A549 (cell line): Measurements from ENCODE around the gene ACKR4. TPM values are rescaled to one million over a fixed set of nuclear protein-coding genes. Genes with fewer than 3 reads are reported as not detected.

Experiments
- ATAC-seq, 2 experiments: fragments of 200-7000 bp in 1 of 2; fragments of >200 bp in 1 of 2; cut with Nextera tagmentation in 1 of 2; cut with Tn5 transposase in 1 of 2; 3 replicates each; pipeline versions ENCODE4 v1.8.0 to v1.9.1; 2018 to 2020; ENCODE audit warnings: mild to moderate bottlenecking in 1 of 2, moderate library complexity in 1 of 2
- CTCF ChIA-PET: fragments of 300-600 bp; sonication (Branson Sonifier 250); formaldehyde crosslinking; extraction: SDS; loops from one replicate; lab custom pipeline; 2021; ENCODE audit warnings: antibody characterized with exemption, inconsistent platforms; lab: Yijun Ruan, JAX
- POLR2A ChIA-PET: fragments of 350-600 bp; formaldehyde crosslinking; extraction: SDS; loops from one replicate; lab custom pipeline; 2021; ENCODE audit warnings: antibody characterized with exemption, inconsistent platforms; lab: Yijun Ruan, JAX
- DNase-seq, 2 experiments: peaks; one replicate each; pipeline versions ENCODE4 v3.0.0 to v3.0.0-alpha.2; 2011 to 2016; ENCODE audit warnings: low read depth in 1 of 2, low spot score in 1 of 2
- FAIRE-seq: peaks from 2 replicates; lab custom pipeline; 2011; peaks lifted over from hg19 to GRCh38; lab: Jason Lieb, UNC
- H3K27ac ChIP-seq, 2 experiments: fragments of >200 bp; sonication (Bioruptor Twin); formaldehyde crosslinking; 3 replicates each; pipeline ENCODE4 v1.5.1; 2016 to 2017
- H3K4me1 ChIP-seq: fragments of >200 bp; sonication (Bioruptor Twin); formaldehyde crosslinking; 3 replicates; pipeline ENCODE4 v1.6.1; 2016
- H3K4me2 ChIP-seq: fragments of >200 bp; sonication (Bioruptor Twin); formaldehyde crosslinking; 3 replicates; pipeline ENCODE4 v1.6.1; 2016
- H3K4me3 ChIP-seq: fragments of >200 bp; sonication (Bioruptor Twin); formaldehyde crosslinking; 3 replicates; pipeline ENCODE4 v1.5.1; 2016
- H3K9me3 ChIP-seq: fragments of >200 bp; sonication (Bioruptor Twin); formaldehyde crosslinking; 3 replicates; pipeline ENCODE4 v1.6.1; 2016
- BHLHE40 ChIP-seq: IDR thresholded peaks from 2 replicates; pipeline ENCODE4 v1.6.1; 2012; ENCODE audit warnings: low read depth, low read length, inconsistent platforms
- CBX2 ChIP-seq: fragments of 200-600 bp; sonication (generic); IDR thresholded peaks from 2 replicates; pipeline ENCODE4 v1.6.1; 2016; ENCODE audit warnings: low read depth, mild to moderate bottlenecking, borderline replicate concordance
- EHMT2 ChIP-seq: fragments of 200-600 bp; sonication (generic); IDR thresholded peaks from 2 replicates; pipeline ENCODE4 v1.6.1; 2016; ENCODE audit warnings: antibody characterized with exemption, low read depth, mild to moderate bottlenecking, moderate library complexity
- HOXB13 ChIP-seq: fragments of 250-450 bp; sonication (Bioruptor Pico); IDR thresholded peaks from 2 replicates; pipeline ENCODE4 v1.5.0; 2020; ENCODE audit warnings: low read depth, mild to moderate bottlenecking, moderate library complexity
- JUN ChIP-seq, 2 experiments: fragments of >200 bp; sonication (Bioruptor Twin); formaldehyde crosslinking; IDR thresholded peaks; 2 replicates in 1 of 2; 3 replicates in 1 of 2; pipeline ENCODE4 v1.6.1; 2016 to 2017
- KDM1A ChIP-seq: fragments of 200-600 bp; sonication (generic); IDR thresholded peaks from 2 replicates; pipeline ENCODE4 v1.6.1; 2016; ENCODE audit warnings: low read depth, mild to moderate bottlenecking
- MYC ChIP-seq: IDR thresholded peaks from 2 replicates; pipeline ENCODE4 v1.6.1; 2012; ENCODE audit warnings: mild to moderate bottlenecking, inconsistent platforms, low read length, improper control_type of control experiment, borderline replicate concordance
- PHF8 ChIP-seq: fragments of 200-600 bp; sonication (generic); IDR thresholded peaks from 2 replicates; pipeline ENCODE4 v1.6.1; 2016; ENCODE audit warnings: low read depth, mild to moderate bottlenecking, antibody characterized with exemption, moderate library complexity, borderline replicate concordance
- RAD21 ChIP-seq, 2 experiments: fragments of >200 bp in 1 of 2; sonication (Bioruptor Twin) in 1 of 2; formaldehyde crosslinking in 1 of 2; IDR thresholded peaks in 1 of 2; conservative IDR thresholded peaks in 1 of 2; 2 replicates in 1 of 2; 3 replicates in 1 of 2; pipeline ENCODE4 v1.6.1; 2012 to 2018; ENCODE audit warnings: inconsistent platforms in 1 of 2
- RFX5 ChIP-seq: fragments of 450-650 bp; IDR thresholded peaks from 2 replicates; pipeline ENCODE4 v1.7.1; 2014; ENCODE audit warnings: antibody characterized with exemption, mild to moderate bottlenecking, moderate library complexity
- RNF2 ChIP-seq: fragments of 200-600 bp; sonication (generic); IDR thresholded peaks from 2 replicates; pipeline ENCODE4 v1.6.1; 2016; ENCODE audit warnings: low read depth, mild to moderate bottlenecking, antibody characterized with exemption, moderate library complexity, borderline replicate concordance
- SMC3 ChIP-seq: fragments of >200 bp; sonication (Bioruptor Twin); formaldehyde crosslinking; IDR thresholded peaks from 3 replicates; pipeline ENCODE4 v1.6.1; 2018; ENCODE audit warnings: inconsistent platforms
- ZNF302 ChIP-seq: fragments of 250-450 bp; sonication (Bioruptor Pico); IDR thresholded peaks from 2 replicates; pipeline ENCODE4 v1.9.0; 2021; ENCODE audit warnings: inconsistent platforms, mild to moderate bottlenecking, moderate library complexity
- WGBS: methylation state at CpG from one replicate; pipeline ENCODE4 v1.1.6; 2017; ENCODE audit errors: missing lambda C conversion rate; 5-methylcytosine and 5-hydroxymethylcytosine counted together
- polyA plus RNA-seq, 4 experiments: library from polyadenylated mRNA; depleted of rRNA in 3 of 4; stranded (reverse); fragments of >200 nt; fragmentation: RNase III in 1 of 4; extraction: RNeasy Plus Mini Kit Qiagen cat#74134 plus additional on column Dnase treatment in 1 of 4; gene quantifications; 2 replicates in 3 of 4; 3 replicates in 1 of 4; pipeline ENCODE4 v1.2.3, GENCODE V29; 2011 to 2017
- TF ChIP-seq, protein P1 (sequence below): fragments of >200 bp; sonication (Bioruptor Twin); formaldehyde crosslinking; IDR thresholded peaks from 2 replicates; pipeline ENCODE4 v1.6.1; 2016
- TF ChIP-seq, protein P2 (sequence below): fragments of 200-600 bp; sonication (generic); IDR thresholded peaks from 2 replicates; pipeline ENCODE4 v1.6.1; 2016; ENCODE audit warnings: antibody characterized with exemption, mild to moderate bottlenecking, moderate library complexity

Gene ACKR4
- polyA plus RNA-seq, 2 of the 4 experiments (the other 2 are of a cell fraction), result 0.04 to 0.08 TPM

DNA sequence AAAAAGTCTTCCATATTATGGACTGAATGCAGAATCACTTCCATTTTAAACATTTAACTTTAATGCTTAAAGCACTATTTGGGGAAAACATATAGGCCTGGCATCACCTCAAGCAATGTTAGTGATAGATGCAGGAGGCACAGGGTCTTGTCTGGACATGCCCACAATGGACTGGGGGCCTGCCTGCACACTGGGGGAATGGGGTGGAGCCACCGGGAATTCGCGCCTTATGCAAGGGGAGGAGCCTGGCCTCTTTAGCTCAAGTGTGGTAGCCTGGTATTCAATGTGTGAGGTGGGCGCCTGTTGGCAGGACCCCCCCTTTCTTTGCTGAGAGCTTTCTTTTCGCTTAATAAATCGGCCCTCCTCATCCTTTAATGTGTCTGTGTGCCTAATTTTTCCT lies 29.9 kb downstream of the ACKR4 start (continued):
- no peak for TF ChIP-seq EHMT2
- TF ChIP-seq MYC, result no peak
- no peak for TF ChIP-seq PHF8
- no peak for TF ChIP-seq RAD21 (conservative IDR thresholded peaks at IDR 0.05 in 1 of 2, IDR thresholded peaks at IDR 0.05 in 1 of 2)
- TF ChIP-seq CBX2, result no peak
- no peak for TF ChIP-seq RNF2

DNA sequence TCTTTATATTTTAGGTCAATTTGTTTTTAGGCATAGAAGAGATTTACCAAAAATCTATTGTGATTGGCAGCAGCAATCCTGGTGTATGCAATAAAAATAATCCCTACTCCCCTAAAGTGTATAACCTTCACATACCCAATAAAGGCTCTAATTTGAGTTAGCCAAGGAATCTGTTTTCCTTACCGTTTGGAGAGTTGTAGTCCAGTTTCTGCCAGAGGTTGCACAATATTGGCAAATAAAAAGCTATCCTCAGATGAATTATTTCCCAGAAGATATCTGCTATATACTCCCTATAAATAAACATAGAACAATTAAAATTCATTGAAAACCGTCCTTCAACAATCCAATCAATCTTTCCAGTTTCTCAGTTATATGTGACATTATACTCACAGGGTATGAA lies 31.1 kb downstream of the ACKR4 start:
- H3K4me2 ChIP-seq, result no peak overlapping the region
- H3K4me3 ChIP-seq, result no peak overlapping the region
- 76% methylated on average over 2 of the region's 2 CpGs for WGBS
- no peak for TF ChIP-seq CBX2
- no peak for TF ChIP-seq RFX5
- no peak for TF ChIP-seq ZNF302 (CRISPR knock-in tag)
- H3K27ac ChIP-seq, result no peak overlapping the region
- FAIRE-seq, result no peak
- no peak for DNase-seq
- H3K4me1 ChIP-seq, result peaks cover 4% of the 10 kb centered on the region; the same call in 1 of the 3 replicates
- no peak for ATAC-seq
- no peaks in the 10 kb centered on the region for H3K9me3 ChIP-seq
- ChIA-PET CTCF (no interaction called here), POLR2A (no interaction called here)

DNA sequence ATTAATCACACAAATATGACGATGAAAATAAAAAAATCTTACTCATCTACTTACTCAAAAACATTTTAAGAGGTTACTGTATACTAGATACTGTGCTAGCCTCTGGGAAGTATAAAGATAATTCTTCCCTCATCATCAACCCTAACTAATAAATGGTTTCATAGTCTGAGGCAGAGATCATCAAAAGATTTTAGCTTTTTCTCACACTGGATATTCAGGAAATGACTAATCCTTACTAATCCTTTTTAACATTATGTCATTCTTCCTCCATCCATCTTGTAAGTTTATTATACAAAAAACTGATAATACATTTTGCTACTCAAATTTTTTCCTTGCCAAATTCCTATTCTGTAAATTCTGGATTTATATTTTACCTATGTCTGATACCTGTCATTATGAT lies 32.9 kb downstream of the ACKR4 start:
- DNase-seq (no peak), FAIRE-seq (no peak), ATAC-seq (no peak)
- no peak overlapping the region for H3K4me3 ChIP-seq
- no peak overlapping the region for H3K27ac ChIP-seq
- 75% methylated on average over 1 of the region's 1 CpG for WGBS
- H3K4me1 ChIP-seq, result peaks cover 4% of the 10 kb centered on the region; the same call in 1 of the 3 replicates
- TF ChIP-seq, protein P1, sequence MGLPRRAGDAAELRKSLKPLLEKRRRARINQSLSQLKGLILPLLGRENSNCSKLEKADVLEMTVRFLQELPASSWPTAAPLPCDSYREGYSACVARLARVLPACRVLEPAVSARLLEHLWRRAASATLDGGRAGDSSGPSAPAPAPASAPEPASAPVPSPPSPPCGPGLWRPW, result no peak
- ChIA-PET CTCF (no interaction called here), POLR2A (no interaction called here)
- H3K4me2 ChIP-seq, result no peak overlapping the region; the same call in 2 of the 3 replicates
- H3K9me3 ChIP-seq, result no peaks in the 10 kb centered on the region

DNA sequence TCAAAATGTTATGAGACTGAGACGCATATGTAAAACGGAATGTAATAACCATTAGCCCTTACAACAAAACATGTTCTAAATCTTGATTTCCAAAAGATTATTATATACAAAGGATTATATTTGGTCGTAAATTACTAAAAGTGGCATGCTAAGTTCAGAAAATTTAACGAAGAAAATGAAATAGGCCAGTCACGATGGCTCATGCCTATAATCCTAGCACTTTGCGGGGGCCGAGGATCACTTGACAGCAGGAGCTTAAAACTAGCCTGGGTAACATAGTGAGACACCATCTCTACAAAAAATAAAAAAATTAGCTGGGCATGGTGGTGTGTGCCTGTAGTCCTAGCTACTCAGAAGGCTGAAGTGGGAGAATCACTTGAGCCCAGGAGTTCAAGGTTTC lies 33.5 kb downstream of the ACKR4 start:
- no peak overlapping the region for H3K27ac ChIP-seq
- no peaks in the 10 kb centered on the region for H3K9me3 ChIP-seq
- peaks cover 4% of the 10 kb centered on the region; the same call in 1 of the 3 replicates for H3K4me1 ChIP-seq
- no peak overlapping the region for H3K4me3 ChIP-seq
- FAIRE-seq (no peak), ATAC-seq (no peak), DNase-seq (no peak)
- H3K4me2 ChIP-seq, result no peak overlapping the region
- 94% methylated on average over 7 of the region's 7 CpGs for WGBS
- CTCF ChIA-PET, result no interaction called here
- TF ChIP-seq BHLHE40, result no peak
- TF ChIP-seq KDM1A, result no peak
- TF ChIP-seq JUN (IDR thresholded peaks at IDR 0.05), result no peak
- TF ChIP-seq SMC3, result no peak
- TF ChIP-seq, protein P2, sequence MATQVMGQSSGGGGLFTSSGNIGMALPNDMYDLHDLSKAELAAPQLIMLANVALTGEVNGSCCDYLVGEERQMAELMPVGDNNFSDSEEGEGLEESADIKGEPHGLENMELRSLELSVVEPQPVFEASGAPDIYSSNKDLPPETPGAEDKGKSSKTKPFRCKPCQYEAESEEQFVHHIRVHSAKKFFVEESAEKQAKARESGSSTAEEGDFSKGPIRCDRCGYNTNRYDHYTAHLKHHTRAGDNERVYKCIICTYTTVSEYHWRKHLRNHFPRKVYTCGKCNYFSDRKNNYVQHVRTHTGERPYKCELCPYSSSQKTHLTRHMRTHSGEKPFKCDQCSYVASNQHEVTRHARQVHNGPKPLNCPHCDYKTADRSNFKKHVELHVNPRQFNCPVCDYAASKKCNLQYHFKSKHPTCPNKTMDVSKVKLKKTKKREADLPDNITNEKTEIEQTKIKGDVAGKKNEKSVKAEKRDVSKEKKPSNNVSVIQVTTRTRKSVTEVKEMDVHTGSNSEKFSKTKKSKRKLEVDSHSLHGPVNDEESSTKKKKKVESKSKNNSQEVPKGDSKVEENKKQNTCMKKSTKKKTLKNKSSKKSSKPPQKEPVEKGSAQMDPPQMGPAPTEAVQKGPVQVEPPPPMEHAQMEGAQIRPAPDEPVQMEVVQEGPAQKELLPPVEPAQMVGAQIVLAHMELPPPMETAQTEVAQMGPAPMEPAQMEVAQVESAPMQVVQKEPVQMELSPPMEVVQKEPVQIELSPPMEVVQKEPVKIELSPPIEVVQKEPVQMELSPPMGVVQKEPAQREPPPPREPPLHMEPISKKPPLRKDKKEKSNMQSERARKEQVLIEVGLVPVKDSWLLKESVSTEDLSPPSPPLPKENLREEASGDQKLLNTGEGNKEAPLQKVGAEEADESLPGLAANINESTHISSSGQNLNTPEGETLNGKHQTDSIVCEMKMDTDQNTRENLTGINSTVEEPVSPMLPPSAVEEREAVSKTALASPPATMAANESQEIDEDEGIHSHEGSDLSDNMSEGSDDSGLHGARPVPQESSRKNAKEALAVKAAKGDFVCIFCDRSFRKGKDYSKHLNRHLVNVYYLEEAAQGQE, result no peak
- TF ChIP-seq HOXB13, result no peak
- POLR2A ChIA-PET, result no interaction called here
